MCF 10A (cell line): ENCODE data around the gene EHD4. TPM values are rescaled to one million over a fixed set of nuclear protein-coding genes. Genes with fewer than 3 reads are reported as not detected.

Experiments
- BruUV-seq: library from RNA; stranded (reverse); fragments of 400-500 nt; replicated peaks from 2 replicates; lab custom pipeline; 2021; lab: Mats Ljungman, UMichigan
- CTCF ChIA-PET: fragments of 300-600 bp; sonication (Branson Sonifier 250); formaldehyde crosslinking; extraction: SDS; loops from one replicate; lab custom pipeline; 2021; ENCODE audit warnings: antibody characterized with exemption, inconsistent platforms; lab: Yijun Ruan, JAX
- POLR2A ChIA-PET: fragments of 300-600, 350-650 bp; sonication (Branson Sonifier 250); formaldehyde crosslinking; extraction: SDS; loops from one replicate; lab custom pipeline; 2020; ENCODE audit warnings: antibody characterized with exemption, inconsistent platforms; lab: Yijun Ruan, JAX
- DNase-seq: peaks from one replicate; pipeline ENCODE4 v3.0.0-alpha.2; 2018; ENCODE audit not compliant: unreplicated experiment
- H3K27ac Mint-ChIP-seq: one replicate; pipeline ENCODE4 v1.8.0; 2022; ENCODE audit warnings: mild to moderate bottlenecking, low read depth, mixed read lengths; ENCODE audit not compliant: unreplicated experiment
- H3K27me3 Mint-ChIP-seq: one replicate; pipeline ENCODE4 v1.8.0; 2022; ENCODE audit warnings: mixed read lengths; ENCODE audit not compliant: insufficient read depth, unreplicated experiment
- H3K36me3 Mint-ChIP-seq: one replicate; pipeline ENCODE4 v1.8.0; 2022; ENCODE audit warnings: mild to moderate bottlenecking, moderate library complexity, mixed read lengths; ENCODE audit not compliant: insufficient read depth, unreplicated experiment
- H3K4me1 Mint-ChIP-seq: one replicate; pipeline ENCODE4 v1.8.0; 2022; ENCODE audit warnings: mixed read lengths; ENCODE audit not compliant: insufficient read depth, unreplicated experiment
- H3K4me3 Mint-ChIP-seq: one replicate; pipeline ENCODE4 v1.8.0; 2022; ENCODE audit warnings: mild to moderate bottlenecking, moderate library complexity, mixed read lengths; ENCODE audit not compliant: unreplicated experiment
- H3K9me3 Mint-ChIP-seq: one replicate; pipeline ENCODE4 v1.8.0; 2022; ENCODE audit warnings: mixed read lengths; ENCODE audit not compliant: unreplicated experiment
- CTCF ChIP-seq: fragments of 200-600 bp; IDR thresholded peaks from one replicate; pipeline ENCODE4 v1.8.0; 2022; ENCODE audit warnings: antibody characterized with exemption, mild to moderate bottlenecking; ENCODE audit not compliant: unreplicated experiment
- intact Hi-C: fragments of 100-400 bp; cut with micrococcal nuclease; formaldehyde crosslinking; loops from 2 replicates; pipeline ENCODE4 v1.14.1; 2022
- total RNA-seq: library from RNA; stranded (reverse); gene quantifications from 2 replicates; pipeline ENCODE4 v1.2.3, GENCODE V29; 2022

Gene EHD4
- total RNA-seq, 1 experiment from 2014 or later: 27.1 TPM

- no peak overlapping the region for H3K27ac Mint-ChIP-seq
- CTCF ChIA-PET: interaction anchor here (0.6 to 9.5 kb wide), 10 partner anchors 10 to 195 kb away, joined by 3 to 159 read pairs (median 4); no protein-coding TSS in a partner anchor
- H3K27me3 Mint-ChIP-seq: no peaks in the 10 kb centered on the region
- BruUV-seq: no TSS peak
- POLR2A ChIA-PET: interaction anchor here (0.6 to 4.1 kb wide), 3 partner anchors 13 to 131 kb away, joined by 3 to 28 read pairs (median 3); no protein-coding TSS in a partner anchor
- no peaks in the 10 kb centered on the region for H3K9me3 Mint-ChIP-seq
- H3K36me3 Mint-ChIP-seq: no peaks in the 10 kb centered on the region
- no peak for TF ChIP-seq CTCF
- intact Hi-C loops: no loop called here
- H3K4me1 Mint-ChIP-seq: no peaks in the 10 kb centered on the region
- H3K4me3 Mint-ChIP-seq: no peak overlapping the region
- no peak for DNase-seq
Observed at GRCh38 chr15:41987246-41987924, 15.0 kb upstream of the EHD4 start.

GRCh38 chr15:41985236-41986160 is 13.1 kb upstream of the EHD4 start:
- Mint-ChIP-seq H3K27ac (no peak overlapping the region), H3K27me3 (no peaks in the 10 kb centered on the region), H3K4me1 (peaks cover 6% of the 10 kb centered on the region), H3K9me3 (no peaks in the 10 kb centered on the region), H3K4me3 (no peak overlapping the region), H3K36me3 (no peaks in the 10 kb centered on the region)
- no peak for DNase-seq
- CTCF ChIA-PET: interaction anchor here (0.8 to 9.5 kb wide), 6 partner anchors 13 to 152 kb away, joined by 3 to 159 read pairs (median 4); no protein-coding TSS in a partner anchor
- POLR2A ChIA-PET: interaction anchor here (1.8 kb wide), 1 partner anchor 13 kb away, joined by 4 read pairs; the partner anchor contains the start of gene EHD4
- no TSS peak for BruUV-seq
- TF ChIP-seq CTCF: no peak
- intact Hi-C loops: no loop called here

GRCh38 chr15:41984622-41985021 is 12.3 kb upstream of the EHD4 start:
- TF ChIP-seq CTCF: no peak
- no peaks in the 10 kb centered on the region for H3K36me3 Mint-ChIP-seq
- no peak for DNase-seq
- no peak overlapping the region for H3K27ac Mint-ChIP-seq
- no peak overlapping the region for H3K4me3 Mint-ChIP-seq
- ChIA-PET POLR2A (interaction anchor here (1.5 kb wide), 1 partner anchor 48 kb away, joined by 3 read pairs; no protein-coding TSS in a partner anchor), CTCF (interaction anchor here (0.6 to 9.5 kb wide), 7 partner anchors 10 to 100 kb away, joined by 3 to 159 read pairs (median 4); partner anchors contain the start of gene EHD4)
- no peaks in the 10 kb centered on the region for H3K27me3 Mint-ChIP-seq
- intact Hi-C loops: no loop called here
- H3K9me3 Mint-ChIP-seq: no peaks in the 10 kb centered on the region
- BruUV-seq: no TSS peak
- H3K4me1 Mint-ChIP-seq: peaks cover 6% of the 10 kb centered on the region
